Uterus (tissue), 2 donors: ENCODE results near the gene MS4A14.

ENCODE experiments used
- POLR2A ChIP-seq, 2 donors: fragments of 450-650 bp; IDR thresholded peaks; one replicate each; pipeline ENCODE4 v1.6.1; 2016; ENCODE audit warnings: antibody characterized with exemption in 2 of 2, mild to moderate bottlenecking in 1 of 2, moderate library complexity in 1 of 2
- TF ChIP-seq, protein P1 (sequence below), 4 experiments: fragments of 200-600 bp in 2 of 4; fragments of 450-650 bp in 2 of 4; sonication (generic) in 2 of 4; IDR thresholded peaks; one replicate each; pipeline ENCODE4 v1.5.1; 2016 to 2019; ENCODE audit warnings: antibody characterized with exemption in 4 of 4, mild to moderate bottlenecking in 2 of 4, moderate library complexity in 1 of 4

DNA sequence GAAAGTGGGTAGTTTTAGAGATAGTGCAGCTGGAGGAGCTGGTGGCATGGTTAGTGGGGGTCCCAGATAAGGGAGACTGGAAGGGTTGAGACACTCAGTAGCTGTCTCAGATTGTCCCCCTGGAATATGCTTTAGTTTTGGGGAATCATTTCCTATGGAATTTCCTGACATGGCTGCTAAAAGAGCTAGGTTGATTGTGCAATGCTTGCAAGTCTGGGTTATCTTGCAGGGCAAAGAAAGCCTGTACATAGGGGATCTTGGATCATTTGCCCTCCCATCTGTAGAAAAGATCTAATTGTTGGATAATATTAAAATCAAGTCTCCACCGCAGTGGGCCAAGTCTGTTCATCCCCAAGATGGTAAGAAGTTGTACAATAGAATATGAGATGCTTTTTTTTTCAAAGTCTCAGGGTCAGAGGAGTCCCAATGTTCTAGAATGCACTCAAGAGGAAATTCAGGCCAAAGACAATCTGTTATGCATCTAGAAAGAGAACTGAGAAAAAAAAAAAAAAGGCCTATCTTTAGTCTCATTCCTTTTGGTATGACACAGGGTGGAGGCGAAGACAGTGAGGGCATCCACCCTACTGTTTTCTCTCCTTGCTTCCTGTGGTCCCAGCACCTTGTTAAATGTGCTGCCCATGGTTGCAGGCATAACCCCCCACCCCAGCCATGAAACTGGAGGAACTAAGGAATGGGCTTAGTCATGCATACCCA, 49.0 kb upstream of the MS4A14 start:
- no peak for TF ChIP-seq POLR2A (IDR thresholded peaks at IDR 0.05)
- TF ChIP-seq, protein P1, sequence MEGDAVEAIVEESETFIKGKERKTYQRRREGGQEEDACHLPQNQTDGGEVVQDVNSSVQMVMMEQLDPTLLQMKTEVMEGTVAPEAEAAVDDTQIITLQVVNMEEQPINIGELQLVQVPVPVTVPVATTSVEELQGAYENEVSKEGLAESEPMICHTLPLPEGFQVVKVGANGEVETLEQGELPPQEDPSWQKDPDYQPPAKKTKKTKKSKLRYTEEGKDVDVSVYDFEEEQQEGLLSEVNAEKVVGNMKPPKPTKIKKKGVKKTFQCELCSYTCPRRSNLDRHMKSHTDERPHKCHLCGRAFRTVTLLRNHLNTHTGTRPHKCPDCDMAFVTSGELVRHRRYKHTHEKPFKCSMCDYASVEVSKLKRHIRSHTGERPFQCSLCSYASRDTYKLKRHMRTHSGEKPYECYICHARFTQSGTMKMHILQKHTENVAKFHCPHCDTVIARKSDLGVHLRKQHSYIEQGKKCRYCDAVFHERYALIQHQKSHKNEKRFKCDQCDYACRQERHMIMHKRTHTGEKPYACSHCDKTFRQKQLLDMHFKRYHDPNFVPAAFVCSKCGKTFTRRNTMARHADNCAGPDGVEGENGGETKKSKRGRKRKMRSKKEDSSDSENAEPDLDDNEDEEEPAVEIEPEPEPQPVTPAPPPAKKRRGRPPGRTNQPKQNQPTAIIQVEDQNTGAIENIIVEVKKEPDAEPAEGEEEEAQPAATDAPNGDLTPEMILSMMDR (IDR thresholded peaks at IDR 0.05): no peak
